ENCODE data around the gene APBA3.

APBA3 gene

GRCh38 chr19:3722443-3723109 lies 38.9 kb downstream of the APBA3 start:
- no peaks in the 10 kb centered on the region for H3K9me3 ChIP-seq (ENCODE audit: control insufficient read depth, insufficient read depth, low read depth, low read length)
- TF ChIP-seq SP2 (tag by site-specific recombination; IDR thresholded peaks at IDR 0.05) (peak; percentile 22), SCRT2 (tag by site-specific recombination; IDR thresholded peaks at IDR 0.05) (peak; percentile 93), SCRT1 (tag by site-specific recombination; IDR thresholded peaks at IDR 0.05; ENCODE audit: borderline replicate concordance) (peak; percentile 70; the same call in 1 of the 2 replicates), SP7 (tag by site-specific recombination; IDR thresholded peaks at IDR 0.05) (no peak), ZNF76 (tag by site-specific recombination; IDR thresholded peaks at IDR 0.05; ENCODE audit: borderline replicate concordance, low read depth) (no peak)
- H3K27ac ChIP-seq (ENCODE audit: extremely low read depth, low read depth, low read length), result no peak overlapping the region
- POLR2A ChIA-PET, result no interaction called here
- H3K4me1 ChIP-seq (ENCODE audit: control insufficient read depth, insufficient read depth, low read length), result no peaks in the 10 kb centered on the region
- H3K36me3 ChIP-seq (ENCODE audit: control insufficient read depth in 2 of 2, insufficient read depth in 1 of 2, low read length in 2 of 2), result no peaks in the 10 kb centered on the region
- H3K4me3 ChIP-seq (ENCODE audit: low read depth, low read length), result no peak overlapping the region
- CTCF ChIA-PET, result no interaction called here

- TF ChIP-seq ZFHX2 (tag by site-specific recombination; conservative IDR thresholded peaks at IDR 0.05) (peak; percentile 64), ZNF654 (tag by site-specific recombination; IDR thresholded peaks at IDR 0.05; ENCODE audit: low read depth) (no peak), EGR2 (tag by site-specific recombination; IDR thresholded peaks at IDR 0.05; ENCODE audit: low read depth) (peak; percentile 49)
- no peaks in the 10 kb centered on the region for H3K4me1 ChIP-seq (ENCODE audit: control insufficient read depth, insufficient read depth, low read length)
- no peaks in the 10 kb centered on the region for H3K9me3 ChIP-seq (ENCODE audit: control insufficient read depth, insufficient read depth, low read depth, low read length)
- H3K4me3 ChIP-seq (ENCODE audit: low read depth, low read length), result no peak overlapping the region; the same call in 1 of the 2 replicates
- no peak overlapping the region for H3K27ac ChIP-seq (ENCODE audit: extremely low read depth, low read depth, low read length)
- ChIA-PET POLR2A (no interaction called here), CTCF (no interaction called here)
- H3K36me3 ChIP-seq (ENCODE audit: control insufficient read depth in 2 of 2, insufficient read depth in 1 of 2, low read length in 2 of 2), result no peaks in the 10 kb centered on the region
These were observed 39.5 kb downstream of the APBA3 start for GRCh38 chr19:3721887-3722442.

- Histone ChIP-seq H3K4me1 (ENCODE audit: control insufficient read depth, insufficient read depth, low read length) (no peaks in the 10 kb centered on the region), H3K9me3 (ENCODE audit: control insufficient read depth, insufficient read depth, low read depth, low read length) (no peaks in the 10 kb centered on the region), H3K27ac (ENCODE audit: extremely low read depth, low read depth, low read length) (no peak overlapping the region), H3K36me3 (ENCODE audit: control insufficient read depth in 2 of 2, insufficient read depth in 1 of 2, low read length in 2 of 2) (no peaks in the 10 kb centered on the region), H3K4me3 (ENCODE audit: low read depth, low read length) (no peak overlapping the region; the same call in none of the 2 replicates)
- POLR2A ChIA-PET, result no interaction called here
- CTCF ChIA-PET, result interaction anchor here (0.5 to 1.4 kb wide), 3 partner anchors 10 to 351 kb away, joined by 3 read pairs; no protein-coding TSS in a partner anchor
- TF ChIP-seq GLI2 (tag by site-specific recombination; IDR thresholded peaks at IDR 0.05; ENCODE audit: borderline replicate concordance, low read depth) (peak; percentile 61; the same call in 1 of the 2 replicates), ZNF223 (tag by site-specific recombination; IDR thresholded peaks at IDR 0.05) (no peak), ZNF707 (tag by site-specific recombination; IDR thresholded peaks at IDR 0.05) (no peak), SP7 (tag by site-specific recombination; IDR thresholded peaks at IDR 0.05) (peak; percentile 90), ZNF837 (tag by site-specific recombination; IDR thresholded peaks at IDR 0.05) (no peak), GLIS1 (tag by site-specific recombination; IDR thresholded peaks at IDR 0.05) (peak; percentile 65), ZBTB11 (tag by site-specific recombination; conservative IDR thresholded peaks at IDR 0.05; ENCODE audit: low read depth) (no peak; the same call in 1 of the 2 replicates), ZNF266 (tag by site-specific recombination; IDR thresholded peaks at IDR 0.05; ENCODE audit: low read depth) (no peak), YY1 (tag by site-specific recombination; IDR thresholded peaks at IDR 0.05) (peak; percentile 66; the same call in 1 of the 2 replicates), ZNF658 (tag by site-specific recombination; IDR thresholded peaks at IDR 0.05) (no peak), ZNF394 (tag by site-specific recombination; IDR thresholded peaks at IDR 0.05; ENCODE audit: borderline replicate concordance) (peak; percentile 51; the same call in 1 of the 2 replicates), ZNF423 (tag by site-specific recombination; IDR thresholded peaks at IDR 0.05) (no peak), ZNF785 (tag by site-specific recombination; IDR thresholded peaks at IDR 0.05) (0 out of 2 replicates have a peak, but pooled peaks have one; percentile 35), ZFP41 (tag by site-specific recombination; IDR thresholded peaks at IDR 0.05; ENCODE audit: borderline replicate concordance) (no peak), TSHZ1 (tag by site-specific recombination; IDR thresholded peaks at IDR 0.05; ENCODE audit: borderline replicate concordance) (0 out of 2 replicates have a peak, but pooled peaks have one; percentile 17)
These were observed 40.2 kb downstream of the APBA3 start for GRCh38 chr19:3721131-3721886.

Data from HEK293 (cell line).